Ecto neural progenitor cell (in vitro differentiated cells): ENCODE results near the gene CHIT1.
A peak's percentile ranks its signal among the peaks of the same experiment; 100 is the strongest.

Experiments used
- DNase-seq: peaks from one replicate; pipeline ENCODE4 v3.0.0-alpha.2; 2018; ENCODE audit warnings: low spot score

Gene CHIT1

DNA sequence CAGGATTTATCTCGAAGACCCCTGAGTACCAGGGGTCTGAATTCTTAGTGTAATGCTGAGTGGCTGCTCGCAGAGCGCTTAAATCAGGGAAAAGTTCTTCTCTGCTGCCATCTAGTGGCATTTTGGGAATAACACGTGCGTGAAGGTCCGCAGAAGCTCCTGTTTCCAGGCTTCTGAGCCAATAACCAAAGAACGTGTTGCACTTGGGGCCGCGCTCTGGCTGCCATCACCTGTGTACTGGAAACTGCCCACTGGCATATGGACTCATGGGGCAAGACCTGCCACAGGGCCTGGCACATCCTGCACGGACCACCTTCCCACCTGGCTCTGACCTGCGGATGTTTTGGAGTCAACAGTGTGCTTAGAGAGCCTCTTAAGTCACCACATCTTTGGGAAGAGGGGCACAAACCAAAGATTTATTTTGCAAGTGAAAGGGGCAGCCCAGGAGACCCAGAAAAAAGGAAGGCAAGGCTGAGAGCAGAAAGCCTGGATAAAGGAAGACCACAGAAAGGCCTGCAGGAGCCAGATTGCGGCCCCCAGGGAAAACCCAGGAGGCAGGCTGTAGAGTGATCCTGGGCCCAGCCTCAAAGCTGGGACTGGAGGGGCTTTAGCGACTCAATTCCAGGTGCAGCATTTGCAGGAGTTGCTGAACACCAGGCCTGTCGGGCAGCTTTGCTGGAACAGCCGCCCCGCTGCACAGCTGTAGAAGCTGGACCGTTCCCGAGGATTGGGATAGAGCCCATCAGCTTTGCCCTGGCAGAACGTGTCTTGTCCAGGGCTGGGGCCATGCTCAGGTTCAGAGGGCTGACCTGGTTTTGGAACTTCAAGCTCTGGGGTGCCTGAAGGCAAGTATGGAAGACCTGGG, 13.0 kb downstream of the CHIT1 start:
- peak; percentile 79 for DNase-seq

DNA sequence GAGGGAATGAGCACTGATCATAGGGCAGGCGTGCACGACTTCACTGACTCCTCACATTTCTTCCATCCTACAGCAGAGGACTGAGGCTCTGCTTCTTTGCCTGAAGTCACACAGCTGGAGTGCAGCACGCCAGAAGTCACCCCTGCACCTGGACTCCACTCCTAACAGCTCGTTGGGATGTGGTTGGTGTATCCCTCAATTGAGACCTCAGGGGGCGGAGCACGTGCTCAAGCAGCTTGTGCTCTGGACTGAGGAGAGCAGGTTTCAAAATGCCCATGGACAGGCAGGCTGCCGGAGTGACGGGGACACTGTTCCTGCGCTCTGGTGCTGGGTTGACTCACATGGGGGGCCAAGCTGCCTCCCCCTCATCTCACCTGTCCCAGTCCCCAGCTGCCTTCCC, 13.9 kb downstream of the CHIT1 start:
- DNase-seq = no peak

DNA sequence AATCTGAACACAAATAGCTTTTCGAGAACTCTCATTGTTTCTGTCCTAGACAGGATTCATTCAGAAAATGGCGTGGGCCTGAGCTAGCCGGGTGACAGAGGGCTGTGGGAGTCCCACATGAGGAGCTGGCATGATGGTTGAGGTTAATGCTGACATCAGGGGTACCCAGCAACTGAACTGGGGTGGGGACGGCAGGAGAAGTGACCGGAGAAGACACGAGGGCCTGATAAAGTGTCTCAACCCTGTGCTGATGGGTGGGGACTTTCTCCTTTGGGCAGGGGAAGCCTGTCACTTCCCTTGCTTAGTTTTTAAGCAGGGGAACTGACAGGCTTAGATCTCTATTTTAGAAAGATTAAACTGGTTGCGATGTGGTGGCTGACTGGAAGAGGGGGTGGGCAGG, 14.6 kb downstream of the CHIT1 start:
- DNase-seq = no peak

DNA sequence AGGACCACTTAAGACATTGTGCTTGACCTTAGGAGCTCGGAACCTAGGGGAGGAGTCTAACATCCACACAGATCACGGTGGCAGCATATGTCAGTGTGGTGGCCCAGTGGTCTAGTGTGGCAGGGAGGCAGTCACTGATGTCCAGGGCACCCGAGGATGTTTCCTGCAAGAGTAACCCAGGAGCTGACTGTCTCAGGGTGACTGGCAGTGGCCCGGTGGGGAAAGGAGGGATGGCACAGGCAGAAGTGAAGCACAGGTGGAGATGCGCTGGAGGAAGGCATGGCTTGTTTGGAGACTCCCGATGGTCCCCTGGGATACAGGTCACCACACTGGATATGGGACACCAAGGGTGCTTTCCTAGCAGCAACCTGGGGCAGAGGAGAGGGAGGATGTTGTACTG, 16.3 kb downstream of the CHIT1 start:
- no peak for DNase-seq

DNA sequence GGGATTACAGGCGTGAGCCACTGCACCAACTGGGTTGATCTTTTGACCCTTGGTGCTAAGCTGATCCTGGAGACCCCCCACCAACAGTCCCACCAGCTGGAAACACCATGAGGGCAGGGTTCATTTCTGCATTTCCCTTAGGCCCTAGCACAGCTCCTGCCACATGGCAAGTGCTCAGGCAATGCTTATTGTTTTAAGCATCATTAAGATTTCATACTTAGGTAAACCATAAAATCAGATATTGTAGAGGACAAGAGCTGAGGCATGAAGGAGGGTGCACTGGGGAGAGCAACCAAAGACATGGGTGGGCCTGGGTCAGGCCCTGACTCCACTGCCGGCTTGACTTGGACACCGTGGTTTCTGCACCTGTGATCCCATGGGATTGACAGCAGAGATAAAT, 17.7 kb downstream of the CHIT1 start:
- DNase-seq = no peak

DNA sequence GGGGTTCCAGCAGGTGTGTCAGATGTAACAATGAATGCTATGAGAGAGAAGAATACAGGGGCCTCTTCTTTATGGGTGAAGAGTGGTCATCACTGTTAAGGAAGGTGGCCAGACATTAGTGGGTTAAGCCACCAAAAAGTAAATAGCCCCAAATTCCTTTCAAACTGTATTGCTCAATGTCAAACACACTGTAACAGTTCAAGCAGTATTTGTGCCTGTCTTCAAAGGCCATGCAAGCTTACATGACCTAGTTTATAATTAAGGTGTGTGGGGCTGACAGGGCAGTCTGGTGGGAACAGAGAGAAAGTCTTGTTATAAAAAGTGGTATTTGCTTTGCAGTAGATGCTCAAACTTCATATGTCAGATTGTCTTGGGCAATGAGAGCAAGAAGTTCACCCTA, 18.5 kb downstream of the CHIT1 start:
- DNase-seq = no peak

DNA sequence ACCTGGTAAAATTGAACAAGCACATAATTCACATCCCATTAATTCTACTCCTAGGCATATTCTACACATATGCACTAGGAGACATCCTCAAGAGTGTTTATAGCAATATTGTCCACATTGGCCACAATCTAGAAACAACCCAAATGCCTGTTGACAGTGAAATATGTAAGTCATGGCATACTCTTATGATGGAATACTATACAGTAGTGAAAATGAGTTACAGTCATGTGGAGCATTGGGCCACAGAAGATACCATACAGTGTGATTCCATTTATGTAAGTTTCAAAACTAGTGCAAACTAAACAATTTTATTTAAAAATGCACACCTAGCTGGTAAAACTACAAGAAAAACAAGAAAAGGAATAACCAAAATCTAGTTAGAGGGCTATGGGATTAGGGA, 19.1 kb downstream of the CHIT1 start:
- DNase-seq = no peak

DNA sequence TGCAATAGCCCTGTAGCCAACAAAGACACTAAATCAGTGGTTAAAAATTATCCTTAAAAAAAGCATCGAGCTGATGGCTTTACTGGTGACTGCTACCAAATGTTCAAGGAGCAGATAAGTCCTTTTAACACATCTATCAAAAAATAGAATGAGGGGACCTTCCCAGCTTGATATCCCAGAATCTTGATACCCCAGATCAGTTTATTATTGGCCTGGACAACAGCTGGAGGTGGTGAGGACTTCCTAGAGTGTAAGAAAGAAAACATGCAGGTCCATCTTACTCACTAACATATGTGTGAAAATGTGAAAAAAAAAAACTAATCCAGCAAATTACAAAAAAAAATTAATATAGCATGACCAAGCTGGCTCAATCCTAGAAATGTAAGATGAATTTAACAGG, 21.3 kb downstream of the CHIT1 start:
- no peak for DNase-seq

DNA sequence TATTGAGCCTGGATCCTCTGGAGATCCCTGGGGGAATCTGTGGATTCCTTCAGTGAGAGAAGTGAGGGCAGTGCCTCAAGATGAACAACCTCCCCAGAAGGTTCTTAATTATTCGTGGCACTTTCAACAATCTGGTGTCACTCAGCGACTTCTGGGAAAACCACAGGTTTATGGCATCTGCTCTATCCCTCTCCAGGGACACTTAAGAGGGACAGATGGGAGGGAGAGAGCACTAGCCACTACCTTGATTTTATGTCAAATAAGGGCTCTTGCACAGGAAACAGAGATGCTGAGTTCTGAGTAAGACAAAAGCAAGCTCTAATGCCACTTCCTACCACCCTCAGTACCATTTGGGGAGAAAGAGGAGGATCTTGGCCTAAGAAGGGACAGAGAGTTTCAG, 21.7 kb downstream of the CHIT1 start:
- no peak for DNase-seq

DNA sequence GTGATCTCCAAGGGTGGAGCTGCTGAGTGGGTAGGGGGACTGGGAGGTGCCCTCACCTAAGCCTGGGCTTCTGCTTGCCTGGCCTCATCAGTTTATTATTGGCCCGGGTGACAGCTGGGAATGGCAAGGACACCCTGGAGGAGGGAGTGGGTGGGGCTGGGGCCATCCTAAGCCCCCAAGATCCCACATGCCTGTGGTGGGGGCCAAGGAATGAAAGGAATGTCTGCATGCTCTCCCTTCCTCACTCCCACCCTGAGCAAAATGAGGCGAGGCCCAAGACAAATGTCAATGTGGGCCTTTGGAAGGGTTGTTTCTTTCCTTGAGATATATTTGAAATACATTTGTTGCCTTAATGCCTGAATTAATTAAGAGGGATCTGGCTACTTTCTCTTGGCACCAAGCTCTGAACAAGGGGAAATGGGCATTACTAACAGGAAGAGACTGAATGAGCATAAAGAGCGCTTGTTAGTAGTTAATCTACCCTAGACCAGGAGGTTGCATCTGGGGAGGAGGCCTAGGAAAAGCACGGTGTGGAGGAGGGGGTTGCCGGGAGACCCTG, 23.3 kb downstream of the CHIT1 start:
- no peak for DNase-seq

DNA sequence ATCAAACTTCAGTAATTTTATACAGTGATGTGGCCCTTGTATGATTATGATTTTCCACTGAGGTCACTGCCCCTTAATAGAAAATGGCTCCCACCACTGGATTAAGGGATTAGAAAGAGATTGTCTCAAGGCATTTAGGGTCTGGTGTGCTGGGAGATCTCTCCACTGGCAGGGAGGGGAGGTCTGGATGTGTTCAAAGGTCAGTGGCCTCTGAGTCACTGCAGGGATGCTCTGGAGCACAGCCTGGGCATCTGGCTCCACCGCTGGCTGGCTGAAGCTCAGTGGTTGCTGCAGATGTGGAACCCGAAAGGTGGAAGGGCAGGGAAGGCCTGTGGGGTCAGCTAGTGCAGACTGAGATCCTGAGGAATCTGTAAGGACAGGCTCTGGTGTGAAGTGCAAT, 24.7 kb downstream of the CHIT1 start:
- no peak for DNase-seq

DNA sequence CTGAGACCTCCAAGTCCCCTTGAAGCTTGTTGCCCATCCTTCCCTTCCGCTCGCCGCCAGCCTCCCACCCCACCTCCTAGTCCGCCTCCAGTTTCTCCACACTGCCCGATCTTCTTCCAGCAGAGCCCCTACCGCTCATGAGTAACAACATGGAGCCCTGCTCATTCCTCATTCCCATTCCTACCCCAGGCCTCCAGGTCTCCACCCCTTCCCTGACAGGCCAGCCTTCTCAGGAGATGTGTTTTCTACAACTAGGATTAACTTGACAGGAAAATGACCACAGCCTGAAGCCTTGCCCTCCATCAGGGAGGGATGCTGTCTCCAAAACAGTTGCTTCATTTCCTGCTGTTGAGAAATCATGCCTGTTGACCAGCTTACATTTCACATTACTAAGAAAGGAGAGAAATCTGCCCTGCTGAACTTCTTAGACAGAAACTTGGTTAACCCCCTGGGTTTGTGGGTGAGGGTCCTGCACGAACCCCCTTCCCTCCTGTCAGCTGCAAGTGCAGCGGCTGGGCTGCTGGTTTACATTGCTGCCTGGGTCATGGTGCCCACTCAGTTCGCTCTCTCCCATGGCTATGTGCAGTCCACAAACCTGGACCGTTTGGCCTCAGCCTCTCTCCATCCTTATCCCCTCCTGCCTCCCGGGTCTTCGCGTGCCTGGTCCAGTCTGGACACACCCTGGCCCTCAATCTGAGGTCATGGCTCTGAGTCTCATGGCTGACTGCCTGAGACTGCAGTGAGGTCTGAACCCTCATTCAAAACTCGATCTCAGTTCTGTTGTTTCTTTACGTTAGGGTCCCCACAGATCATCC, 26.8 kb downstream of the CHIT1 start:
- no peak for DNase-seq

DNA sequence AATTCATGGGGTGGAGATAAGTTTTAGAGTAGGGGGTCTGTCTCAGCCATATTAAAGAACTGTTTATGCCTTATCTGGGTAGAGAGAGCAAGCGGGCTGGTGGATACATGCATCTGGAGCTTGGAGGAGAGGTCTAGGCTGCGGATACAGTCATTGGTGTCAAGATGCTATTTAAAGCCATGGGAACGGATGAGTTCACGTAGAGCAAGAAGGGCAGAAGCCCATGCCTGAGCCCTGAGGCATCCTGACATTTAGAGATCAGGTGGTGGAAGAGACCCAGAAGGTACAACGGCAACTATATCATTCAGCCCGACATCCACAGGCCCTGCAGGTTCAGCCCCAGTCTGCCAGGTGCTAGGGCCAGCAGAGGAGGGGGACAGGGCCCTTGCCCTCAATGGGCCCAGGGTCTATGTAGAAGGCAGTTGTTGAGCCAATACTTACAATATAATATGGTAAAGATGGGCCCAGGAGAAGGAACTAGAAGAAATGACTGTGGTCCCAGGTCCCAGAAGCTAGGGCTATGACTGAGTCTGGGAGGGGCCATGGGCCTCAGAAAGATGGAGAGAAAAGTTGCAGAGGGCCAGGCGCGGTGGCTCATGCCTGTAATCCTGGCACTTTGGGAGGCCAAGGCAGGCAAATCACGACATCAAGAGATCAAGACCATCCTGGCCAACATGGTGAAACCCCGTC, 27.8 kb downstream of the CHIT1 start:
- DNase-seq = no peak

DNA sequence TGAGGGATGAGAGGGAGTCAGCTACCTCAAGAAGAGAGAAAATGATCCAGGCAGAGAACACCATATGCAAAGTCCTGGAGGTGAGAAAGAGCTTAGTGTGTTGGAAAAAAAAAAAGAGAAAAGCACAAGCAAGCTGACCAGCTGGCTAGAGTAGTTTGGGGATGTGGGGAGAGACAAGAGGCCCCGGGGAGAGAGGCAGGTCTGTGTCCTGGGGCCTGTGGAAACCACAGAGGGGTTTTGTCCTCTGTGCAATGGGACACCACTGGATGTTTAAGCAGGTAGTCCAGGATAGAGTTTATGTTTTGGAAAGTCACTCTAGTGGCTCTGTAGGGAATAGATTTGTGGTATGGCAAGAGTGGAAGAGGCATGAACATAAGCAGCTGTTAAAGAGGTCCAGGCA, 28.6 kb downstream of the CHIT1 start:
- DNase-seq = no peak

DNA sequence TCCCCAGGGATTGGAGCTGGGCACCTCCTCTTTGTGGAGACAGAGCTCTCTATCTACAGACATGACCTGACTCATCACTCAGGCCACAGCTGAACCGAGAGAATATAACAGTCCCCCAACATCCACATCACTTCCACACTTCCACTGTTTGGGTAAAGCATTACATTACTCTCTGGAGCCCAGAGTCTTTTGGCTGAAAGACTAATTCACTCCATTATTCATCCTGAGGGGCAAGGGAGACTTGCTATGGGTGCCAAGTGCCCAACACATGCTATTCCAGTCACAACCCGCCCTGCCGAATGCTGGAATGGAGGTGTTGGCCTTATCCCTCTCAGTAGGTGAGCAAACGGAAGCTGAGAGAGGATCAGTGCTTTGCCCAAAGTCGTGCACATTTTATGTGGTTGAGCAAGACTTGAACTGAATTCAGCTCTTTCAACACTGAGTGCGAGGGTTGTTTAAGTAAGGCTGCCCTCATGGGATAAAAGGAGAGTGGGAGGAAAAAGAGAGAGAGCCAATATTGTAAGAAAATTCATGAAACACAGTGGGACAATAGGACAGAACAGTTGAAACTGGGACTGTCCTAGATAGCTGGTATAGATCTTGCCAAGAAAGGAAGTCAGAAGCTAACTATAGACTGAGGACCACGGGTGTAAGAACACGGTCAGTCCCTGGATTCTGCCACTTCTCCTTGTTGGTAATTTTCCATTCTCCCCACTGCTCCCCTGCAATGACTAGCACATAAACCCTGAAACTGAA, 29.5 kb downstream of the CHIT1 start:
- DNase-seq = no peak

DNA sequence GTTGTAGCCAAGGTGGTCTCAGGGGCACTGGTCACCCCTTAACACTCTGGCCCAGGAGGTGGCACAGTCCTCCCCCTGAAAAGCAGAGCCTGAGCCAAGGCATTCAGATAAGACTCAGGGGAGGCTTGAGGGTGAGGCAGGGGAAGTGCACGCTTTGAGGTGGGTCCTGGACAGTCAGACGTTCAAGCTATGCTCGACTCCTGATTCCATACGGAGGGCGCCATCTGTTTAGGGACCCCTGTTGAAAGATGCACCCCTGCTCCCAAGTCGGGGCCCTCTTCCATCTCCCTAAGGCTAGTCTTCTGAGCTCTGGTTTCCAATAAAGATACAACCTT, 30.0 kb downstream of the CHIT1 start:
- DNase-seq = no peak

DNA sequence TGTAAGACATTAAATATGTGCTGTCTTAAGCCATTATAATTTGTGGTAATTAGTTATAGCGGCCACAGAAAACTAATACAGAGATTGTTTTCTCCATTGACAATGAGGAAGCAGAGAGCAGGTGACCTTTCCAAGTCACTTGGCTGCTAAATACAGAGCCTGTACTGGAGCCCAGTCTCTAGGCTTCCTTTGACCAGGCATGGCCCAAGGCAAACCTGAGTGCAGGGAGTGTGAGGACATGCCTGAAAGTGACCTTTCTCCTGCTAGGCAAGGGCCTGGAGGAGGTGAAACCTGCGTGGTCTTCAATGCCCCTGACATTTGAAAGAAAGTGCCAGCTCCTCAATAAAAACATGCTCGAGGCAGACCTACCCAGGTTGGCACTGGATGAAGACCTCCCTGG, 30.5 kb downstream of the CHIT1 start:
- DNase-seq = no peak

DNA sequence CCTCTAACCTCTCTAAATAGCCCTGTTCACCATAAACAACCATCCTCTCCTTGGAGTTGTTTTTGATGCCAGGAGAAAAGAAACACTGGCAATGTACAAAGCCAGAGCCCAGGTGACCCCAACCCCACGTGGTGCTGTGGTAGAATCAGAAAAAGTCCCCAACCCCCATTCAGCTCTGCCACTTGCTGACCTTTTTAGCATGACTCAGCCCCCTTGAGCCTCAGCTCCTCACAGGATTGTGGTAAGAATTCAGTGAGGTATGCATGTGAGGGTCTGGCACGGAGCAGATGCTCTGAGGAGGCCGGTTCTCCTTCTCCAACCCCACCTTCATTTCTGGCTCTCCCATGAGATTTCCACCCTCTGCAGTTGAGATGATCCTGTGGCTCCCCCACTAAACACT, 31.8 kb downstream of the CHIT1 start:
- DNase-seq = no peak

DNA sequence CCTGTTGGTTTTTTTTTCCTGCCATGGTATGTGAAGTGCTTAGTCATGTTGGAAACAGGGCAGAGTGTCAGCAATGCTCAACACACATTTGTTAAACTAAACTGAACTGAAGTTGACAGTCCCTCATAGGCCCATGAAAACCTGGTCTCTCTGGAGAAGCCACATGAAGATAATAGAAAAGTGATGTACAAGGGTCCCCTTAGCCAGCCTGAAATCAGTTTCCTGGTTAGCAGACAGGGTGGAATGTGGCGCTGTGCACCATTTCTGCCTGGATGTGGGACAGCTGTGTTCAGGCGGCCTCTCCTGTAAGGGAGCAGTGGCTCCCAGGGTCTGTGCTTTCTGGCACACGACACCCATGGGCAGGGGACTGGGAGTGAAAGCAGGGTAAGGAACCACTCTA, 33.1 kb downstream of the CHIT1 start:
- DNase-seq = no peak

DNA sequence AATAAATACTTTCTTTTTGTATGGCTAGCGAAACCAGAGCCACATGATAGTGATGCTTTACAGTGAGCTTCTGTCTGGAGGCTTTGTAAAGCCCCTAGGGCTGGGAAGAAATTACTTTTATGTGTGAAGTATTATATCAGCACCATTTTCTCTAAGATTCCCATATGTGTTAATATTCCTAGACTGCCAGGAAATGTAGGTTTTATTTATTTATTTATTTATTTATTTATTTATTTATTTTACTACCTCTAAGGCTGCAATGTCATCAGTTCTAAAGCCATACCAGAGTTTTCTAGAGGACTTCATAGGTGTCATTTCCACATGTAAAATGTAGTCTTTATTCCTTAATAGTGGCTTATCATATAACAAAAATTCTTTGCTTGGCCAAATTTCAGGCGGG, 38.5 kb downstream of the CHIT1 start:
- DNase-seq = no peak

DNA sequence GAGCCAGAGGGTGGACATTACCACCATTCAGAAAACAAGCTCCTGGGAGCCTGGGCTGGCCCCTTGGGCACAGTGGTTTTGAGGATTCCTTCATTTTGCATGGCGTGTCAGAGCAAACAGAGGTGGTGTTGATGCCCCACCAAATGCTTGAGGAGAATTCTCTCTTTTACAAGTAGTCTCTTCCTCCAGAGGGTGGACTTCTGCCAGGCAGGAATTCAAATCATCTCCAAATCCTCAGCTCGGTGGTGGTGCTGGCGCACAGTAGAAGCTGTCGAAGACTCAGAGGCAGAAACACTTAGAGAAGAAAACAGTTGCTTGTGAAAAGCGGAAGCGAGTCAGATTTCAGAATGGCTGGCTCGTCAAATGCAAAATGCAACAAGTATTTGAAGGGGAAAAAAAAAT, 39.5 kb downstream of the CHIT1 start:
- no peak for DNase-seq

DNA sequence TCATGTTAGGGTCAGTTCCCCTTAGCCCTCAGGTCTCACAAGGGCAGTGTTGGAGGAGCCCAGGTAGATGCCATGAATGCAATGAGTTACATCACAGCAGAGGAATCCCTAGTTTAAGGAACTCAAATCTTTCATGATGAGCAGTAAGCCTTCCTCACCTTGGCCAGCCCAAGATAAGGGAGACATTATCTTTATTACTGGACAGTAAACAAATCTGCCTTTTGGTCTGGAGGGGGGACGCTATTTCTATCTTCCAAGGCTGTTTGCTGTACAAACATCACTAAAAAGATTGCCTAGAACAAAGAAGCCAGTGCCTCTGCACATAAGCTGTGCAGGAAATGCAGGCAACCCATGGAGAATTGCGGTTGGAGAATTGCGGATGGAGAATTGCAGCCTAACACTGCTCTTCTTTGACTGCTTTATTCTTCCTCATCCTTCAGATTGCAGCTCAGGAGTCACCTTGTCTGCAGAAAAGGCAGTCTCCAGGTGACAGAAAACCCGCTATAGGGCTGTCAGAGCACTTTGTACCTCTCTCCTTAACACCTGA, 40.7 kb downstream of the CHIT1 start:
- no peak for DNase-seq
